ENCODE measurements around the gene GFOD2. TPM values are rescaled to one million over a fixed set of nuclear protein-coding genes. Genes with fewer than 3 reads are reported as not detected.
A peak's percentile ranks its signal among the peaks of the same experiment; 100 is the strongest.

GFOD2 gene
- total and polyA plus RNA-seq, 2 of the 13 experiments (the other 11 are each of a cell fraction or from before 2014, with no cell fraction given) = 11.1 to 17.2 TPM

DNA sequence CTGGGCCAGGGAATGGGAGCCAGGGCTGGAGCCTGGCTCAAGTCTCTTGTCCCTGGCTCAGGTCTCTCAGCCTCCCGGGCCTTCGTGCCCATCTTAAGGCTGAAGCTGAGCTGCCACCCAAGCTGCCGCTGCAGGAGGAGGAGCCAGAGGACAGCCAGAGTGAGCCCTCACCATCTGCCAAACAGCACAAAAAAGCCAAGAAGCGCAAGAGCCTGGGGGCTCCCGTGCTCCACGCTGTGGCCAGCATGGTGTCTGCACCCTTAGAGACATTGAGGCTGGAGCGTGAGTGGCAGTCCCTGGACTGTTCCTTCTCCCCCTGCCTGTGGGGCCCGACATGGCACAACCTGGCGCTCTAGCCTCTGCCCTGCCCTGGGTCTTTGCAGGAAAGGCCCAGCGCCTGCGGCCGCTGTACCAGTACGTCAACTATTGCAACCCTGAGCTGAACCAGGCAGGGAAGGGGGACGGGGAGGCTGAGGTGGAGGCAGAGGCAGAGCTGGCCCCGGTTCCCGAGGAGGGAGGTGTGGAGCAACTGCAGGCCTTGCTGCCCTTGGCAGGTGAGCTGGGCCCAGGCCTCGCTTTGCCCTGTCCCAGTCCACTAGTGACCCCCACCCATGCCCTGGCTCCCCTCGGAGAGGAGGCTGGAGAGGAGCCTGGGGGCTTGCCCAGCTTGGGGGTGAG is 51.2 kb downstream of the GFOD2 start (continued):
- no peak for TF ChIP-seq NFAT5 (CRISPR knock-in tag; IDR thresholded peaks at IDR 0.05)
- no peak for TF ChIP-seq ZNF850 (CRISPR knock-in tag; conservative IDR thresholded peaks at IDR 0.05)
- no peak for TF ChIP-seq ZNF780A (CRISPR knock-in tag; IDR thresholded peaks at IDR 0.05)
- peak; percentile 39; the same call in 1 of the 2 replicates for TF ChIP-seq ZNF34 (CRISPR knock-in tag; IDR thresholded peaks at IDR 0.05; ENCODE audit: borderline replicate concordance)
- peak; percentile 72 for TF ChIP-seq SP5 (CRISPR knock-in tag; IDR thresholded peaks at IDR 0.05; ENCODE audit: borderline replicate concordance, low read depth)
- no peak for TF ChIP-seq PHB2 (IDR thresholded peaks at IDR 0.05; ENCODE audit: partially characterized antibody)
- peak; percentile 86; the same call in 1 of the 2 replicates for TF ChIP-seq ZNF292 (CRISPR knock-in tag; IDR thresholded peaks at IDR 0.05; ENCODE audit: borderline replicate concordance, low read depth)
- no peak for TF ChIP-seq ZNF431 (CRISPR knock-in tag; IDR thresholded peaks at IDR 0.05; ENCODE audit: borderline replicate concordance, low read depth)
- TF ChIP-seq RARA (CRISPR knock-in tag; IDR thresholded peaks at IDR 0.05) = peak; percentile 27; the same call in 1 of the 2 replicates
- TF ChIP-seq SALL2 (CRISPR knock-in tag; IDR thresholded peaks at IDR 0.05) = peak; percentile 37; the same call in 1 of the 2 replicates
- peak; percentile 85 for TF ChIP-seq ZNF772 (CRISPR knock-in tag; IDR thresholded peaks at IDR 0.05)
- no peak for TF ChIP-seq NR3C1 (CRISPR knock-in tag; IDR thresholded peaks at IDR 0.05)
- peak; percentile 91 for TF ChIP-seq ZNF331 (CRISPR knock-in tag; IDR thresholded peaks at IDR 0.05)
- no peak for TF ChIP-seq SOX6 (IDR thresholded peaks at IDR 0.05)
- TF ChIP-seq SOX6 (CRISPR knock-in tag; IDR thresholded peaks at IDR 0.05) = no peak
- TF ChIP-seq, protein P1, sequence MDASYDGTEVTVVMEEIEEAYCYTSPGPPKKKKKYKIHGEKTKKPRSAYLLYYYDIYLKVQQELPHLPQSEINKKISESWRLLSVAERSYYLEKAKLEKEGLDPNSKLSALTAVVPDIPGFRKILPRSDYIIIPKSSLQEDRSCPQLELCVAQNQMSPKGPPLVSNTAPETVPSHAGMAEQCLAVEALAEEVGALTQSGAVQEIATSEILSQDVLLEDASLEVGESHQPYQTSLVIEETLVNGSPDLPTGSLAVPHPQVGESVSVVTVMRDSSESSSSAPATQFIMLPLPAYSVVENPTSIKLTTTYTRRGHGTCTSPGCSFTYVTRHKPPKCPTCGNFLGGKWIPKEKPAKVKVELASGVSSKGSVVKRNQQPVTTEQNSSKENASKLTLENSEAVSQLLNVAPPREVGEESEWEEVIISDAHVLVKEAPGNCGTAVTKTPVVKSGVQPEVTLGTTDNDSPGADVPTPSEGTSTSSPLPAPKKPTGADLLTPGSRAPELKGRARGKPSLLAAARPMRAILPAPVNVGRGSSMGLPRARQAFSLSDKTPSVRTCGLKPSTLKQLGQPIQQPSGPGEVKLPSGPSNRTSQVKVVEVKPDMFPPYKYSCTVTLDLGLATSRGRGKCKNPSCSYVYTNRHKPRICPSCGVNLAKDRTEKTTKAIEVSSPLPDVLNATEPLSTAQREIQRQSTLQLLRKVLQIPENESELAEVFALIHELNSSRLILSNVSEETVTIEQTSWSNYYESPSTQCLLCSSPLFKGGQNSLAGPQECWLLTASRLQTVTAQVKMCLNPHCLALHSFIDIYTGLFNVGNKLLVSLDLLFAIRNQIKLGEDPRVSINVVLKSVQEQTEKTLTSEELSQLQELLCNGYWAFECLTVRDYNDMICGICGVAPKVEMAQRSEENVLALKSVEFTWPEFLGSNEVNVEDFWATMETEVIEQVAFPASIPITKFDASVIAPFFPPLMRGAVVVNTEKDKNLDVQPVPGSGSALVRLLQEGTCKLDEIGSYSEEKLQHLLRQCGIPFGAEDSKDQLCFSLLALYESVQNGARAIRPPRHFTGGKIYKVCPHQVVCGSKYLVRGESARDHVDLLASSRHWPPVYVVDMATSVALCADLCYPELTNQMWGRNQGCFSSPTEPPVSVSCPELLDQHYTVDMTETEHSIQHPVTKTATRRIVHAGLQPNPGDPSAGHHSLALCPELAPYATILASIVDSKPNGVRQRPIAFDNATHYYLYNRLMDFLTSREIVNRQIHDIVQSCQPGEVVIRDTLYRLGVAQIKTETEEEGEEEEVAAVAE (CRISPR knock-in tag; IDR thresholded peaks at IDR 0.05; ENCODE audit: borderline replicate concordance) = 0 out of 2 replicates have a peak, but pooled peaks have one; percentile 30
- TF ChIP-seq ZZZ3 (CRISPR knock-in tag; IDR thresholded peaks at IDR 0.05; ENCODE audit: borderline replicate concordance) = 0 out of 2 replicates have a peak, but pooled peaks have one; percentile 64
- TF ChIP-seq YY1 (IDR thresholded peaks at IDR 0.05; ENCODE audit: insufficient read depth, insufficient replicate concordance, low read depth, low read length) = peak; percentile 67
- TF ChIP-seq ERF (CRISPR knock-in tag; IDR thresholded peaks at IDR 0.05) = peak; percentile 94
- 0 out of 2 replicates have a peak, but pooled peaks have one; percentile 29 for TF ChIP-seq ZNF136 (CRISPR knock-in tag; IDR thresholded peaks at IDR 0.05; ENCODE audit: low read depth)
